ENCODE measurements around the gene MFNG.

Gene MFNG

GRCh38 chr22:37492428-37493344, 6.5 kb upstream of the MFNG start:
- no peak for DNase-seq

- DNase-seq = no peak
These were observed 5.6 kb upstream of the MFNG start for GRCh38 chr22:37491559-37492427.

- no peak for DNase-seq
These were observed 4.9 kb upstream of the MFNG start for GRCh38 chr22:37491106-37491505.

GRCh38 chr22:37489983-37490382, 3.8 kb upstream of the MFNG start:
- DNase-seq = no peak

- no peak for DNase-seq
These were observed 2.4 kb upstream of the MFNG start for GRCh38 chr22:37488337-37489135.

- DNase-seq = no peak
These were observed 1.4 kb upstream of the MFNG start for GRCh38 chr22:37487571-37487970.

- no peak for DNase-seq
These were observed 945 bp upstream of the MFNG start for GRCh38 chr22:37487129-37487528.

GRCh38 chr22:37485395-37486223, 575 bp downstream of the MFNG start:
- DNase-seq = peak; percentile 14

- no peak for DNase-seq
These were observed 1.4 kb downstream of the MFNG start for GRCh38 chr22:37484480-37485394.

GRCh38 chr22:37483050-37483449, 3.1 kb downstream of the MFNG start:
- no peak for DNase-seq

- DNase-seq = no peak
These were observed 3.9 kb downstream of the MFNG start for GRCh38 chr22:37482244-37482643.

GRCh38 chr22:37481347-37481907, 4.8 kb downstream of the MFNG start:
- no peak for DNase-seq

GRCh38 chr22:37480387-37481346, 5.5 kb downstream of the MFNG start:
- DNase-seq = no peak

- no peak for DNase-seq
These were observed 7.0 kb downstream of the MFNG start for GRCh38 chr22:37479196-37479595.

- DNase-seq = peak; percentile 27
These were observed 9.5 kb downstream of the MFNG start for GRCh38 chr22:37476389-37477329.

GRCh38 chr22:37474447-37475090, 11.6 kb downstream of the MFNG start:
- DNase-seq = no peak

GRCh38 chr22:37473437-37473946, 12.7 kb downstream of the MFNG start:
- no peak for DNase-seq

Data from NCI-H526 treated with DMSO at 0.1 percent for 48 hours (cell line).